SK-N-MC (cell line): ENCODE measurements around the gene MEDAG.

Source experiments
- DNase-seq: peaks from one replicate; pipeline ENCODE4 v3.0.0-alpha.2; 2011; ENCODE audit warnings: low read depth, low spot score
- H3K27ac ChIP-seq: fragments of 200-600 bp; sonication (generic); 2 replicates; pipeline ENCODE4 v1.5.1; 2016; ENCODE audit warnings: mixed run types
- H3K36me3 ChIP-seq: fragments of 200-600 bp; sonication (generic); 2 replicates; pipeline ENCODE4 v1.6.1; 2017; ENCODE audit warnings: antibody characterized with exemption, low read length, mixed read lengths; ENCODE audit not compliant: insufficient read depth
- H3K4me3 ChIP-seq: fragments of 200-600 bp; sonication (generic); 2 replicates; pipeline ENCODE4 v1.5.1; 2016
- H3K9ac ChIP-seq: fragments of 200-600 bp; sonication (generic); 2 replicates; pipeline ENCODE4 v1.8.0; 2017; ENCODE audit warnings: mixed run types, mixed read lengths; ENCODE audit not compliant: insufficient read length
- H3K9me3 ChIP-seq: fragments of 200-600 bp; sonication (generic); 2 replicates; pipeline ENCODE4 v1.6.1; 2017; ENCODE audit warnings: low read depth, mild to moderate bottlenecking, antibody characterized with exemption, low read length, moderate library complexity, mixed read lengths
- EZH2 ChIP-seq: fragments of 200-600 bp; sonication (generic); IDR thresholded peaks from one replicate; pipeline ENCODE4 v1.6.1; 2017; ENCODE audit warnings: antibody characterized with exemption
- FOXP2 ChIP-seq: optimal IDR thresholded peaks from 2 replicates; pipeline ENCODE3; 2011; ENCODE audit warnings: mild to moderate bottlenecking, moderate library complexity; ENCODE audit not compliant: insufficient read depth; ENCODE audit errors: extremely low read length, control extremely low read depth
- POLR2AphosphoS5 ChIP-seq: IDR thresholded peaks from 2 replicates; pipeline ENCODE4 v1.6.1; 2012; ENCODE audit warnings: mild to moderate bottlenecking, low read depth, low read length, borderline replicate concordance

Gene MEDAG

GRCh38 chr13:30905932-30906383 lies at the start of gene MEDAG:
TSS of gene MEDAG (plus strand) at chr13:30906271. CDS start at chr13:30906516, 245 bp downstream.
- Histone ChIP-seq H3K9me3 (no peaks in the 10 kb centered on the region), H3K4me3 (no peak within 1 kb of the TSS), H3K9ac (no peak within 1 kb of the TSS), H3K36me3 (no peaks in the 10 kb centered on the region), H3K27ac (no peak within 1 kb of the TSS)
- DNase-seq = no peak
- no peak for TF ChIP-seq POLR2AphosphoS5
- no peak for TF ChIP-seq FOXP2
- no peak for TF ChIP-seq EZH2

GRCh38 chr13:30857018-30857417 lies 49.1 kb upstream of the MEDAG start:
- TF ChIP-seq FOXP2 (no peak), POLR2AphosphoS5 (no peak), EZH2 (no peak)
- Histone ChIP-seq H3K9ac (no peak overlapping the region), H3K27ac (no peak overlapping the region), H3K4me3 (no peak overlapping the region), H3K9me3 (no peaks in the 10 kb centered on the region), H3K36me3 (no peaks in the 10 kb centered on the region)
- no peak for DNase-seq

GRCh38 chr13:30857636-30858035 lies 48.4 kb upstream of the MEDAG start:
- H3K4me3 ChIP-seq = no peak overlapping the region
- H3K36me3 ChIP-seq = no peaks in the 10 kb centered on the region
- no peaks in the 10 kb centered on the region for H3K9me3 ChIP-seq
- no peak for TF ChIP-seq FOXP2
- no peak for TF ChIP-seq EZH2
- TF ChIP-seq POLR2AphosphoS5 = no peak
- no peak overlapping the region for H3K27ac ChIP-seq
- no peak overlapping the region for H3K9ac ChIP-seq
- no peak for DNase-seq

GRCh38 chr13:30859326-30859725 lies 46.7 kb upstream of the MEDAG start:
- no peak overlapping the region for H3K9ac ChIP-seq
- TF ChIP-seq FOXP2 (no peak), EZH2 (no peak), POLR2AphosphoS5 (no peak)
- no peak overlapping the region for H3K4me3 ChIP-seq
- no peaks in the 10 kb centered on the region for H3K9me3 ChIP-seq
- DNase-seq = no peak
- no peaks in the 10 kb centered on the region for H3K36me3 ChIP-seq
- H3K27ac ChIP-seq = no peak overlapping the region

GRCh38 chr13:30861163-30861562 lies 44.9 kb upstream of the MEDAG start:
- no peak overlapping the region for H3K4me3 ChIP-seq
- no peak overlapping the region for H3K27ac ChIP-seq
- no peak for TF ChIP-seq FOXP2
- no peak for TF ChIP-seq EZH2
- TF ChIP-seq POLR2AphosphoS5 = no peak
- H3K9me3 ChIP-seq = no peaks in the 10 kb centered on the region
- H3K36me3 ChIP-seq = no peaks in the 10 kb centered on the region
- H3K9ac ChIP-seq = no peak overlapping the region
- no peak for DNase-seq

- TF ChIP-seq POLR2AphosphoS5 (no peak), FOXP2 (no peak), EZH2 (no peak)
- Histone ChIP-seq H3K36me3 (no peaks in the 10 kb centered on the region), H3K27ac (no peak overlapping the region), H3K9me3 (no peaks in the 10 kb centered on the region), H3K9ac (no peak overlapping the region), H3K4me3 (no peak overlapping the region)
- DNase-seq = no peak
Measured at GRCh38 chr13:30861836-30862467, 44.1 kb upstream of the MEDAG start.

- Histone ChIP-seq H3K36me3 (no peaks in the 10 kb centered on the region), H3K9me3 (no peaks in the 10 kb centered on the region), H3K4me3 (no peak overlapping the region), H3K9ac (no peak overlapping the region), H3K27ac (no peak overlapping the region)
- DNase-seq = no peak
- TF ChIP-seq POLR2AphosphoS5 (no peak), EZH2 (no peak), FOXP2 (no peak)
Measured at GRCh38 chr13:30862707-30863106, 43.4 kb upstream of the MEDAG start.

- H3K4me3 ChIP-seq = no peak overlapping the region
- TF ChIP-seq POLR2AphosphoS5 = no peak
- TF ChIP-seq FOXP2 = no peak
- no peak for TF ChIP-seq EZH2
Measured at GRCh38 chr13:30863231-30863630, 42.8 kb upstream of the MEDAG start.

GRCh38 chr13:30863796-30864195 lies 42.3 kb upstream of the MEDAG start:
- no peak for DNase-seq
- no peak overlapping the region for H3K27ac ChIP-seq
- H3K9ac ChIP-seq = no peak overlapping the region
- H3K9me3 ChIP-seq = no peaks in the 10 kb centered on the region
- no peaks in the 10 kb centered on the region for H3K36me3 ChIP-seq
- TF ChIP-seq POLR2AphosphoS5 (no peak), EZH2 (no peak), FOXP2 (no peak)
- no peak overlapping the region for H3K4me3 ChIP-seq

More at GRCh38 chr13:30863231-30863630, 42.8 kb upstream of the MEDAG start:
- Histone ChIP-seq H3K9ac (no peak overlapping the region), H3K36me3 (no peaks in the 10 kb centered on the region), H3K27ac (no peak overlapping the region), H3K9me3 (no peaks in the 10 kb centered on the region)
- DNase-seq = no peak
